ENCODE data around the gene MOB3A.

Gene MOB3A

DNA sequence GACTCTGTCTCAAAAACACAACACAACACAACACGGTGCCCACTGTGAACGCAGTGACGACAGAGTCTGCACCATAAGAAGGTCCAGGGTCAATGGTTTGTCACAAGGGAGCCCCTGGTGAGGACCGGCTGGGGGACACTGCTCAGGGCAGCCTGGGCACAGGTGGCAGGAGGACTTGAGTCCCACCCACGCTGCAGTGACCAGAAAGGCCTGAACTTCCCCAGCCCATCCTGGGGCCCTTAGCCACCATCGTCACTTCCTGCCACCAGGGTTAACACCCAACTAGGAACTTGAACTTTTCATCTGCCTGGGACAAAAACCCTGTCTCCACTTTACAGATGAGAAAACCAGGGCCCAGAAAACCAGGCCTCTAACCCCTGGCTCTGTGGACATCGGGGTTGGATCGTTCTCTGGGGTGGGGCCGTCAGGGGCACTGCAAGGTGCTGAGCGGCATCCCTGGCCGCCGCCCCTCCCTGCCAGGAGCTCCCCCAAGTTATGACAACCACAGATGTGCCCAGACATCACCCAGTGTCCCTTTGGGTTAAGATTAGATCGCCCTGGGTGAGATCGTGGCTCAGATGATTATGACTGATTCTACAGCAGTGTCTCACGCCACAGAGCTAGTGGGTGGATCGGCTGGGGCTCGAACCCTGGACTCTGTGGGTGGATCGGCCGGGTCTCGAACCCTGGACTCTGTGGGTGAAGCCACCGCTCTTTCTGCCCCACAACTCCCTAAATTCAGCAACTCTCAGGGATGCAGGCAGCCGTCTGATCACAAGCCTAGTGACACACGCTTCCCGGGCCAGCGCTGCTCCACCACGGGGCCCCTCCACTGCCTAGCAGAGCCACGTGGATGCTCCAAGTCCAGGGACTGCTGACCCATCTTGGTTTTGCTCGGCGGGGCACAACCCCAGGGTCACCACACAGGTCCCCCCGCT lies 14.0 kb downstream of the MOB3A start:
- DNase-seq (ENCODE audit: low read depth), result no peak

- DNase-seq (ENCODE audit: low read depth), result no peak
Measured at GRCh38 chr19:2080336-2080988, 15.7 kb downstream of the MOB3A start.

- DNase-seq (ENCODE audit: low read depth), result no peak
Measured at GRCh38 chr19:2079865-2080301, 16.2 kb downstream of the MOB3A start.

GRCh38 chr19:2079076-2079864 lies 16.9 kb downstream of the MOB3A start:
- no peak for DNase-seq (ENCODE audit: low read depth)

- DNase-seq (ENCODE audit: low read depth), result no peak
Measured at GRCh38 chr19:2077833-2078619, 18.1 kb downstream of the MOB3A start.

DNA sequence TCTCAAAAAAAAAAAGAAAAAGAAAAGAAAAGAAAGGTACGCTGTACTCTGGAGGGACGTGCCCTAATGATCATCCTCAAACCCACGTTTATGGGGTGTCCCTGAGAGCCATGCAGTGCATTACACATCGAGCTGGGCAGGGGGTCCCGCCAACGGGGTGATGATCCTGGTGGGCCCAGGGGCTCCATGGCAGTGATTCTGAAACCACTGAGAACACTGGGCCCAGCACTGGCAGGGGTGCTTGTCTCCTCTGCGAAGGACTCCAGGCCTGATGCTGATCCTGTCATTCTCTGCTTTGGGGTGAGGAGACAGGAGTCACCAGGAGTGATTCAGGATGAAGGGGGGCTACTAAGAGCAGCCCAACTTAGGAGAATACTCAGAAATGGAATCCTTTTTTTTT lies 18.7 kb downstream of the MOB3A start:
- no peak for DNase-seq (ENCODE audit: low read depth)

- DNase-seq (ENCODE audit: low read depth), result no peak
Measured at GRCh38 chr19:2076526-2076944, 19.6 kb downstream of the MOB3A start.

GRCh38 chr19:2072757-2073551 lies 23.2 kb downstream of the MOB3A start:
- no peak for DNase-seq (ENCODE audit: low read depth)

- DNase-seq (ENCODE audit: low read depth), result no peak
Measured at GRCh38 chr19:2070986-2071673, 25.0 kb downstream of the MOB3A start.

- DNase-seq (ENCODE audit: low read depth), result no peak
Measured at GRCh38 chr19:2070436-2070827, 25.7 kb downstream of the MOB3A start.

DNA sequence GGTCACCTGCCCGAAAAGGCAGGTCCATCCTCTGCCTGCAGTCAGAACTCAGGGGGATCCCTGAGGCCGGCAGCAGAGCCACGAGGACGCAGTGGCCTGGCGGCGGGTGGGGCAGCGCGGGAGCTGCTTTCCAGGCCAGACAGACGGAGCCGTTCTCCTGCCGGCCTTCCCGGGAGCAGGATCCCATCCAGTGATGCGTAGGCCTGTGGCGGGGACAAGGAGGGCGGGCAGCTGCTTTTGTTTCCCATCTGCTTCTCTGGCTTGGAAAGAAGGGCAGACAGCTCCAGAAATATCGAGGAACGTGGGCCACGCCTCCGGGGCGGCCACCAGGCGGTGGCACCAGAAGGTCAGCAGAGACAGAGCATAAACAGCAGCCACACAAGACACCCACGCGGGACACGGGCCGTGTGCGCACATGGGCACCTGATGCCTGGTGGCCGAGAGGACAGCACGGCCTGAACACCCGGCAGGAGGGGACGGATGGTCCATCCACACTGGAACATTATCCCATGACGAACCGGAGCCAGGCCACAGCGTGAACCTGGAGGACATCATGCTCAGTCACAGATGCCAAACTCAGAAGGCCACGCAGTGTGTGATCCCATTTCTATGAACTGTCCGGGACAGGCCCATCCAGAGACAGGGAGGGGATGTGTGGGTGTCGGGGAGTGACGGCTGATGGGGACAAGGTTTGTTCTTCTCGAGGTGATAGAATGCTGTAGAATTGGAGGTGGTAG lies 31.2 kb downstream of the MOB3A start:
- DNase-seq (ENCODE audit: low read depth), result no peak

DNA sequence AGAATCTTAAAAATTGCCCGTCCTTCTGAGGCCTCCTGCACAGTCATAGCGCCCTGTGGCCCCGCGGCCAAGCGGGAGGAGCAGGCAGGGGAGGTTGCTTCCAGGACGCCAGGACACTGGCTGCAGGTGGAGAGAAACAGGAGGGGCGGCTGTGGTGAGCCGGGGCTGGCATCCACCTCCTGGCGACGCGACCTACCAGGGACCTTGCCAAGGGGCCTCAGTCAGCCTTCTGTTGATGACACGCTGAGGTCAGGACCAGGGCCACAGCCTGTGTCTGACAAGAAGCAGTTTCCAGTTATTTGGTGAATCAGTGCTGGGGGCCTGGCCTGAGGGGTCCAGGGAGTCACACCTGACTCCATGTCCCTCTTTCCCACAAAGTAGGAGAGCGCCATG lies 31.7 kb downstream of the MOB3A start:
- DNase-seq (ENCODE audit: low read depth), result no peak

DNA sequence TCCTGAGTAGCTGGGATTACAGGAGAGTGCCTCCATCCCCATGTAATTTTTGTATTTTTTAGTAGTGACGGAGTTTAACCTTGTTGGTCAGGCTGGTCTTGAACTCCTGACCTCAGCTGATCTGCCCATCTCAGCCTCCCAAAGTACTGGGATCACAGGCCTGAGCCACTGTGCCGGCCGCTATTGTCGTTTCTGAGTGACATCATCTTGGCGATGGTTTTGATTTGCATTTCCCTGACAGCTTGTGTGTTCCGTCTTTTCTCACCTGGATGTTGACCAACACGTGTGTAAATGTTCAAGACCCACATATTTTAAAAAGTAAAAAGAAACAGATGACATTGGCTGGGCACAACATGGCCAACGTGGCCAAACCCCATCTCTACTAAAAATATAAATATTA lies 32.3 kb downstream of the MOB3A start:
- no peak for DNase-seq (ENCODE audit: low read depth)

DNA sequence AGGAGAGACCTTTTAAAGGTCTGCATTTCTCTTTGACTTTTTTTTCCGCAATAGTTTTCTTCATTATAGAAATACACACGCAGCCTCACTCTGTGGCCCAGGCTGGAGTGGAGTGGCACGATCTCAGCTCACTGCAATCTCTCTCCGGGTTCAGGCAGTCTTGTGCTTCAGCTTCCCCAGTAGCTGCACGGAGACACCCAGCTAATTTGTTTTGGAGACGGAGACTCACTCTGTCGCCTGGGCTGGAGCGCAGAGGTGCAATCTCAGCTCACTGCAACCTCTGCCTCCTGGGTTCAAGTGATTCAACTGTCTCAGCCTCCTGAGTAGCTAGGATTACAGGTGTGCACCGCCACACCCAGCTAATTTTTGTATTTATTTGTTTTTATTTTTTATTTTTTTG lies 33.4 kb downstream of the MOB3A start:
- no peak for DNase-seq (ENCODE audit: low read depth)

DNA sequence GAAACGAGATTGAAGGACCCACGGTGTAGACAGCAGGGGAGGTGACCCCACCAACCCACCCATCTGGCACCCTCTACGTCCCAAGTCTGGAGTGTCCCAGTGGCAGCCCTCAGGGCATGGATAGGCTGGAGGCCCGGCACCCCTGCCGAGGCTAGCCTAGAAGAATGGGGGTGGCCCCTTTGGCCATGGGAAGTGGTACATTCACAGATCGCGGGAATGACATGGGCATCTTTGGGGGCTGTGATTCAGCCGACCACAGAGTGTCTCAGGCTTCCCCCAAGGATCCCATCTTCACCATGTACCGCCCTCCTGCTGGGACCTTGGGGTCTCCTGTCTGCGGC lies 33.8 kb downstream of the MOB3A start:
- DNase-seq (ENCODE audit: low read depth), result no peak

DNA sequence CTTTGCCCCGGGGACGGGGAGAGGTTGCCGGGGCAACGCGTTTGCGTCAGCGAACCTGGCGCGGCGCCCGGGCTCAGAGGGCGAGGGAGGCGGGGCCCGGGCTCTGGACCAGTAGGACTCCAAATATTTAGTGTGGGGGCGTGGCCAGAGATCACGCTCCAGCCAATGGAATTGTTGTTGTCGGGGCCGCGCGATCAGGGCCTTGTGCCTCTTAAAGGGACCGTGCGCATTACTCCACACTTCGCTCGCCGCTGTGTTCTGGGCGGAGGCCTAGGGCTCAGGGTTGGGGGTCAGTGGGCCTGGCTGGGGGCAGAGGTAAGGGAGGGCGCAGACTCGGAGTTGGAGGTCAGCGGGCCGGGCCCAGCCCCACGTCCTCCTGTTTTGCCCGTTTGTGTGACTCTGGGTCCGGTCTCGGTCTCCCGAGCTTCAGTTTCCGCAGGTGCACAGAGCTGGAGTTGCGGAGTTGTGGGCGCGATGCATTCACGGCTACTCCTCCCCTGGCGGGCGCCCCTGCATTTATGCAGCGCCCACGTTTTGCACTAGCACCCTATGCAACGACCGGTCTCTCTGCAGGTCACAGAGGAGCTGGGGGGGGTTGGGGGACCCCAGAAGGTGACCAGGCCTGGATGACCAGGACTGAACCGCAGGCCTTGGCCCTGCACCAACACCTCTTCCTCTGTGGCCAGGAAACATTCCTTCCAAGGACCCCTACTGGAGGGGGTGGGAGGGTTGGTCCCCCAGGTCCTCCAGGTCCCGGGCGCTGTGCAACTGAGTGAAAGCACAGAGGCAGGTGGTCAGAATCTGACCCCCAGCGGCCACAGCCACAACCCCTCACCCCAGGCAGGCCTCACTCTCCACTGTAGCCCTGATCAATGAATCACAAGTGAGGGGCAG lies 34.4 kb downstream of the MOB3A start:
- peak; percentile 76 for DNase-seq (ENCODE audit: low read depth)

DNA sequence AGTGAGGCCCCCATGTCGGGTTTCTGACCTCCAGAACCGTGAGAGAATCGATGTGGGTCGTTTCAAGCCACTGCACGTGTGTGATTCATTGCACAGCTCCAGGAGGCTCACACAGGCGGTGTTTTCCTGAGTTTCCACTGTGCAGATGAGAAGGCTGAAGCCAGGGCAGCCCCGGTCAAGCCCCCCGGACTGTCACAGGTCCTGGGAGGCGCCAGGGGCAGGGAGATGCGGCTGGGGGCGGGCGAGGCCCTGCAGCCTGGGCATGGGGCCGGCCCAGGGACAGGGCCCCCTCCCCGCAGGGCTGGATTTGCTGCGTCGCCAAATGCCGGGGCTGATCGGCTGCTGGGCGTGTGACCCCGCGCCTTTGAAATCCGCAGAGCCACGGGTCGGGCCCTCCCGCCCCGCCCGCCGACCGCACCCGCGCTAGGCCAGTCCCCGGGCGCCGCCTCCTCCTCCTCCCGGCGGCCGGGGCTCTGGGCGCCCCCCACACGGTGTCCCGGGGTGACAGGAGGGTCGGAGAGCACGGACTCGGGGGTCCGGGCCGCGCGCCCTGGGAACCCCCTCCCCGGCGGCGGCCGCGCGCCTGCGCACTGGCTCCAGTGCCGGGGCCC lies 35.1 kb downstream of the MOB3A start:
- DNase-seq (ENCODE audit: low read depth), result no peak

Data from HS-5 (cell line).